GM12878 (cell line): Measurements from ENCODE around the gene AMMECR1.

ENCODE experiments used
- CBX5 ChIP-seq: sonication (generic); IDR thresholded peaks from 2 replicates; pipeline ENCODE4 v1.6.1; 2016; ENCODE audit warnings: low read depth, moderate library complexity, mild to moderate bottlenecking, inconsistent platforms
- CHD2 ChIP-seq: IDR thresholded peaks from 2 replicates; pipeline ENCODE4 v1.6.1; 2011; ENCODE audit warnings: low read depth, low read length, improper control_type of control experiment, borderline replicate concordance
- EED ChIP-seq: sonication (generic); IDR thresholded peaks from 2 replicates; pipeline ENCODE4 v1.6.1; 2016; ENCODE audit warnings: antibody characterized with exemption, low read depth
- EGR1 ChIP-seq, 2 experiments: IDR thresholded peaks; 1 replicate in 1 of 2; 2 replicates in 1 of 2; pipeline ENCODE4 v1.6.1; 2011 to 2012; ENCODE audit warnings: low read depth in 2 of 2, low read length in 2 of 2, borderline replicate concordance in 1 of 2, mild to moderate bottlenecking in 1 of 2, moderate library complexity in 1 of 2
- EP300 ChIP-seq, 2 experiments: fragments of 150-350 bp in 1 of 2; IDR thresholded peaks; 2 replicates each; pipeline ENCODE4 v1.6.1; 2011 to 2012; ENCODE audit warnings: low read depth in 2 of 2, low read length in 2 of 2, borderline replicate concordance in 1 of 2, improper control_type of control experiment in 1 of 2, inconsistent platforms in 1 of 2; ENCODE audit not compliant: control insufficient read depth in 1 of 2
- JUND ChIP-seq: IDR thresholded peaks from 2 replicates; pipeline ENCODE4 v1.6.1; 2012; ENCODE audit warnings: low read depth, mild to moderate bottlenecking, low read length, improper control_type of control experiment, moderate library complexity
- NFYB ChIP-seq: IDR thresholded peaks from 2 replicates; pipeline ENCODE4 v1.6.1; 2011; ENCODE audit warnings: low read depth, mild to moderate bottlenecking, low read length, improper control_type of control experiment, moderate library complexity; ENCODE audit not compliant: insufficient read depth
- POLR2A ChIP-seq: IDR thresholded peaks from 2 replicates; pipeline ENCODE4 v1.6.1; 2011; ENCODE audit warnings: low read depth, mild to moderate bottlenecking, low read length
- POLR2AphosphoS5 ChIP-seq: IDR thresholded peaks from 2 replicates; pipeline ENCODE4 v1.6.1; 2011; ENCODE audit warnings: mild to moderate bottlenecking, low read length, inconsistent platforms
- SREBF2 ChIP-seq: IDR thresholded peaks from 2 replicates; pipeline ENCODE4 v1.6.1; 2012; ENCODE audit warnings: mild to moderate bottlenecking, low read length
- YY1 ChIP-seq: IDR thresholded peaks from 2 replicates; pipeline ENCODE4 v1.6.1; 2011; ENCODE audit warnings: low read depth, mild to moderate bottlenecking, low read length
- TF ChIP-seq, protein P1 (sequence below): IDR thresholded peaks from 2 replicates; pipeline ENCODE4 v1.6.1; 2012; ENCODE audit warnings: low read depth, low read length, improper control_type of control experiment
- TF ChIP-seq, protein P2 (sequence below), 3 experiments: IDR thresholded peaks in 2 of 3; conservative IDR thresholded peaks in 1 of 3; 2 replicates each; pipeline ENCODE4 v1.5.1; 2011; ENCODE audit warnings: low read depth in 3 of 3, low read length in 3 of 3, mild to moderate bottlenecking in 3 of 3, control low read depth in 2 of 3, moderate library complexity in 2 of 3, inconsistent platforms in 1 of 3, mixed read lengths in 1 of 3; ENCODE audit not compliant: control insufficient read depth in 2 of 3, insufficient read depth in 1 of 3; ENCODE audit errors: extremely low read depth in 1 of 3

DNA sequence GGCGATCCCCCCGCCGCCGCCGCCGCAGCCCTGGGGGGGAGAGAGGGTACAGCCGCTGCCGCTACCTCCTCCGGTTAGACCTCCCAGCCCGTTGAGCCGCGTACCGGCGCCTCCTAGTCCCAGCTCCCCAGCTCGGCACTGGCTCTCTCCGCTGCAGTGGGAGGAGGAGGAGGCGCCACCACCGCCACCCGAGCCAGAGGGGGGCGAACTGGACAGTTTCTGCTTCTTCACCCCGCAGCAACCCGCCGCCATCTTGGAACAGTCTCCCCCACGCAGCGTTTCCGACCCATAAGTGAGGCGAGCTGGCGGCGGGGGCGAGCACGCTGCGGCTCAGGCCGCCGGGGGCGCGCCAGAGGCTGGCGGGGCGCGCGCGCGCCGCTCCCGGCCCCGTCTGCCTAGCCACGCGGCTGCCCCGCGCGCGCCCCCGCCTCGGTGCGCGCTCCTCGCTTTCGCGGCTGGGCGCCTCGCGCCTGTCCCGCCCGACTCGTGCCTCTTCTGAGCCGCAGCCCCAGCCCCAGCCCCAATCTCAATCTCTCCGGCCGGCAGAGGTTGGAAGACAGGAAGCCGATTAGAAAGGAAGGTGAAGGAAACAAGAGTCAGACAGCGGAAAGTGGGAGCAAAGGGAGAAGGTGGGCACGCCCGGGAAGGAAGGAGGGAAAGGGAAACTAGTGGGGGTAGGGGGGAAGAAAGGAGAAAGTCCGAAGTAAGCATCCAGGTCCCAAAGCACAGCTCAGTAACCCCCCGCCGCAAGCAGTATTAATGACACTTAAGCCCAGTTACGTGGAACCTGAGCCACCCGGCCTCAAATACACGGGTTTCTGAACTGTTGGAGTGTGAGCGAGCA, at the start of gene AMMECR1:
- peak; percentile 91 for TF ChIP-seq POLR2A
- TF ChIP-seq, protein P1, sequence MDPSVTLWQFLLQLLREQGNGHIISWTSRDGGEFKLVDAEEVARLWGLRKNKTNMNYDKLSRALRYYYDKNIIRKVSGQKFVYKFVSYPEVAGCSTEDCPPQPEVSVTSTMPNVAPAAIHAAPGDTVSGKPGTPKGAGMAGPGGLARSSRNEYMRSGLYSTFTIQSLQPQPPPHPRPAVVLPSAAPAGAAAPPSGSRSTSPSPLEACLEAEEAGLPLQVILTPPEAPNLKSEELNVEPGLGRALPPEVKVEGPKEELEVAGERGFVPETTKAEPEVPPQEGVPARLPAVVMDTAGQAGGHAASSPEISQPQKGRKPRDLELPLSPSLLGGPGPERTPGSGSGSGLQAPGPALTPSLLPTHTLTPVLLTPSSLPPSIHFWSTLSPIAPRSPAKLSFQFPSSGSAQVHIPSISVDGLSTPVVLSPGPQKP, result no peak
- no peak for TF ChIP-seq NFYB
- no peak for TF ChIP-seq SREBF2
- no peak for TF ChIP-seq EP300 (IDR thresholded peaks at IDR 0.05; ENCODE audit: borderline replicate concordance in 1 of 2, control insufficient read depth in 1 of 2, low read depth in 2 of 2, low read length in 2 of 2)
- TF ChIP-seq YY1, result peak; percentile 96
- TF ChIP-seq CHD2, result no peak
- TF ChIP-seq CBX5, result no peak
- no peak for TF ChIP-seq JUND
- TF ChIP-seq, protein P2, sequence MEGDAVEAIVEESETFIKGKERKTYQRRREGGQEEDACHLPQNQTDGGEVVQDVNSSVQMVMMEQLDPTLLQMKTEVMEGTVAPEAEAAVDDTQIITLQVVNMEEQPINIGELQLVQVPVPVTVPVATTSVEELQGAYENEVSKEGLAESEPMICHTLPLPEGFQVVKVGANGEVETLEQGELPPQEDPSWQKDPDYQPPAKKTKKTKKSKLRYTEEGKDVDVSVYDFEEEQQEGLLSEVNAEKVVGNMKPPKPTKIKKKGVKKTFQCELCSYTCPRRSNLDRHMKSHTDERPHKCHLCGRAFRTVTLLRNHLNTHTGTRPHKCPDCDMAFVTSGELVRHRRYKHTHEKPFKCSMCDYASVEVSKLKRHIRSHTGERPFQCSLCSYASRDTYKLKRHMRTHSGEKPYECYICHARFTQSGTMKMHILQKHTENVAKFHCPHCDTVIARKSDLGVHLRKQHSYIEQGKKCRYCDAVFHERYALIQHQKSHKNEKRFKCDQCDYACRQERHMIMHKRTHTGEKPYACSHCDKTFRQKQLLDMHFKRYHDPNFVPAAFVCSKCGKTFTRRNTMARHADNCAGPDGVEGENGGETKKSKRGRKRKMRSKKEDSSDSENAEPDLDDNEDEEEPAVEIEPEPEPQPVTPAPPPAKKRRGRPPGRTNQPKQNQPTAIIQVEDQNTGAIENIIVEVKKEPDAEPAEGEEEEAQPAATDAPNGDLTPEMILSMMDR (IDR thresholded peaks at IDR 0.05 in 2 of 3, conservative IDR thresholded peaks at IDR 0.05 in 1 of 3; ENCODE audit: control insufficient read depth in 2 of 3, extremely low read depth in 1 of 3, insufficient read depth in 1 of 3, low read depth in 3 of 3, low read length in 3 of 3), result no peak
- no peak for TF ChIP-seq EED
- peak in 1 of 2 experiments; percentile 43; a peak in 1 of 3 replicates for TF ChIP-seq EGR1 (IDR thresholded peaks at IDR 0.05; ENCODE audit: borderline replicate concordance in 1 of 2, low read depth in 2 of 2, low read length in 2 of 2)
- TF ChIP-seq POLR2AphosphoS5, result peak; percentile 60; the same call in 1 of the 2 replicates
